ENCODE results near the gene CHMP2A. TPM values are rescaled to one million over a fixed set of nuclear protein-coding genes. Genes with fewer than 3 reads are reported as not detected.

The CHMP2A gene
- total RNA-seq, 4 donors from 2014 or later, result 30.9 to 77.8 (median 56.0) TPM

- intact Hi-C loops (cut with DNase I; ENCODE audit: low total_unique reads), result no loop called here
- no peaks in the 10 kb centered on the region for H3K9me3 ChIP-seq
- peaks cover 11 to 12% of the 10 kb centered on the region in 2 donors for H3K4me1 ChIP-seq
- TF ChIP-seq POLR2A (IDR thresholded peaks at IDR 0.05) (no peak), CTCF (IDR thresholded peaks at IDR 0.05) (no peak)
- H3K36me3 ChIP-seq, result no peaks in the 10 kb centered on the region
- H3K27ac ChIP-seq, result peak overlapping the region; percentile 99
- H3K27me3 ChIP-seq, result no peaks in the 10 kb centered on the region
- peak in 1 of 2 donors; percentile 15 for DNase-seq
- no peak overlapping the region for H3K4me3 ChIP-seq
Measured at GRCh38 chr19:58556622-58557220, 1.8 kb upstream of the CHMP2A start.

GRCh38 chr19:58555920-58556621, 1.2 kb upstream of the CHMP2A start:
- peaks cover 11 to 12% of the 10 kb centered on the region in 2 donors for H3K4me1 ChIP-seq
- no peaks in the 10 kb centered on the region for H3K9me3 ChIP-seq
- intact Hi-C loops (cut with DNase I; ENCODE audit: low total_unique reads), result no loop called here
- H3K36me3 ChIP-seq, result no peaks in the 10 kb centered on the region
- no peak overlapping the region for H3K4me3 ChIP-seq
- no peak for TF ChIP-seq CTCF (IDR thresholded peaks at IDR 0.05)
- no peak for TF ChIP-seq POLR2A (IDR thresholded peaks at IDR 0.05)
- no peaks in the 10 kb centered on the region for H3K27me3 ChIP-seq
- DNase-seq, result peak in 1 of 2 donors; percentile 29
- H3K27ac ChIP-seq, result peak overlapping the region in 1 of 2 donors; percentile 94

- intact Hi-C loops (cut with DNase I; ENCODE audit: low total_unique reads), result no loop called here
- H3K27ac ChIP-seq, result peak overlapping the region; percentile 91 to 94
- no peaks in the 10 kb centered on the region for H3K9me3 ChIP-seq
- H3K27me3 ChIP-seq, result no peaks in the 10 kb centered on the region
- H3K36me3 ChIP-seq, result no peaks in the 10 kb centered on the region
- TF ChIP-seq POLR2A (IDR thresholded peaks at IDR 0.05) (no peak), CTCF (IDR thresholded peaks at IDR 0.05) (no peak)
- H3K4me1 ChIP-seq, result peaks cover 11 to 12% of the 10 kb centered on the region in 2 donors
- peak overlapping the region; percentile 69 to 77 for H3K4me3 ChIP-seq
- DNase-seq, result no peak
Measured at GRCh38 chr19:58555369-58555885, 522 bp upstream of the CHMP2A start.

- Histone ChIP-seq H3K27me3 (no peaks in the 10 kb centered on the region), H3K36me3 (no peaks in the 10 kb centered on the region), H3K27ac (peak overlapping the region; percentile 91 to 94), H3K4me3 (peak overlapping the region; percentile 69 to 77), H3K4me1 (peaks cover 11 to 12% of the 10 kb centered on the region in 2 donors), H3K9me3 (no peaks in the 10 kb centered on the region)
- TF ChIP-seq POLR2A (IDR thresholded peaks at IDR 0.05) (no peak), CTCF (IDR thresholded peaks at IDR 0.05) (no peak)
- intact Hi-C loops (cut with DNase I; ENCODE audit: low total_unique reads), result no loop called here
- peak in 1 of 2 donors; percentile 38 for DNase-seq
Measured at GRCh38 chr19:58553799-58554493, 959 bp downstream of the CHMP2A start.

Data from uterus (tissue), 4 donors.